KOPT-K1 (cell line): ENCODE results near the gene SELENOP.
"Not testable (repeated sequence)": the region's sequence is repeated elsewhere in the genome, so short reads cannot be mapped to it uniquely, and the experiment has no call there.

Source experiments
- H3K27ac ChIP-seq: fragments of 200-600 bp; sonication (generic); 2 replicates; pipeline ENCODE4 v1.5.1; 2016; ENCODE audit warnings: antibody characterized with exemption, mild to moderate bottlenecking, low read depth, low read length; ENCODE audit not compliant: poor library complexity, severe bottlenecking
- H3K36me3 ChIP-seq: fragments of 200-600 bp; sonication (generic); 2 replicates; pipeline ENCODE4 v1.5.1; 2017; ENCODE audit warnings: antibody characterized with exemption, mild to moderate bottlenecking, low read length, moderate library complexity; ENCODE audit not compliant: insufficient read depth
- H3K9me3 ChIP-seq: fragments of 200-600 bp; sonication (generic); 2 replicates; pipeline ENCODE4 v1.5.1; 2017; ENCODE audit warnings: antibody characterized with exemption, low read length, mild to moderate bottlenecking; ENCODE audit not compliant: insufficient read depth, poor library complexity, severe bottlenecking

The SELENOP gene

GRCh38 chr5:42839196-42839595 is 27.5 kb upstream of the SELENOP start:
- no peak overlapping the region for H3K27ac ChIP-seq
- no peaks in the 10 kb centered on the region for H3K9me3 ChIP-seq
- H3K36me3 ChIP-seq: no peaks in the 10 kb centered on the region

GRCh38 chr5:42837601-42838000 is 25.9 kb upstream of the SELENOP start:
- Histone ChIP-seq H3K27ac (no peak overlapping the region), H3K9me3 (no peaks in the 10 kb centered on the region), H3K36me3 (no peaks in the 10 kb centered on the region)

- Histone ChIP-seq H3K27ac (no peak overlapping the region), H3K9me3 (no peaks in the 10 kb centered on the region), H3K36me3 (no peaks in the 10 kb centered on the region)
These were observed 24.5 kb upstream of the SELENOP start for GRCh38 chr5:42836070-42836769.

GRCh38 chr5:42832060-42832459 is 20.4 kb upstream of the SELENOP start:
- Histone ChIP-seq H3K27ac (no peak overlapping the region), H3K9me3 (no peaks in the 10 kb centered on the region), H3K36me3 (no peaks in the 10 kb centered on the region)

- H3K9me3 ChIP-seq: no peaks in the 10 kb centered on the region
- no peaks in the 10 kb centered on the region for H3K36me3 ChIP-seq
- no peak overlapping the region for H3K27ac ChIP-seq
These were observed 19.2 kb upstream of the SELENOP start for GRCh38 chr5:42830924-42831323.

GRCh38 chr5:42828671-42829070 is 17.0 kb upstream of the SELENOP start:
- no peaks in the 10 kb centered on the region for H3K36me3 ChIP-seq
- H3K27ac ChIP-seq: no peak overlapping the region
- H3K9me3 ChIP-seq: no peaks in the 10 kb centered on the region

- no peaks in the 10 kb centered on the region for H3K9me3 ChIP-seq
- no peaks in the 10 kb centered on the region for H3K36me3 ChIP-seq
- no peak overlapping the region for H3K27ac ChIP-seq
These were observed 15.2 kb upstream of the SELENOP start for GRCh38 chr5:42826757-42827515.

GRCh38 chr5:42825422-42826148 is 13.9 kb upstream of the SELENOP start:
- Histone ChIP-seq H3K36me3 (no peaks in the 10 kb centered on the region), H3K27ac (no peak overlapping the region), H3K9me3 (no peaks in the 10 kb centered on the region)

- Histone ChIP-seq H3K27ac (no peak overlapping the region), H3K9me3 (no peaks in the 10 kb centered on the region), H3K36me3 (no peaks in the 10 kb centered on the region)
These were observed 12.8 kb upstream of the SELENOP start for GRCh38 chr5:42824347-42824976.

- no peaks in the 10 kb centered on the region for H3K36me3 ChIP-seq
- no peak overlapping the region for H3K27ac ChIP-seq
- no peaks in the 10 kb centered on the region for H3K9me3 ChIP-seq
These were observed 10.9 kb upstream of the SELENOP start for GRCh38 chr5:42822548-42822947.

- Histone ChIP-seq H3K27ac (no peak overlapping the region), H3K36me3 (no peaks in the 10 kb centered on the region), H3K9me3 (no peaks in the 10 kb centered on the region)
These were observed 8.1 kb upstream of the SELENOP start for GRCh38 chr5:42819745-42820144.

- H3K9me3 ChIP-seq, H3K27ac ChIP-seq, H3K36me3 ChIP-seq: not testable (repeated sequence)
These were observed 4.9 kb upstream of the SELENOP start for GRCh38 chr5:42816546-42816945.

- Histone ChIP-seq H3K27ac (no peak overlapping the region), H3K36me3 (no peaks in the 10 kb centered on the region), H3K9me3 (no peaks in the 10 kb centered on the region)
These were observed 1.8 kb upstream of the SELENOP start for GRCh38 chr5:42813533-42813932.

- Histone ChIP-seq H3K27ac (no peak overlapping the region), H3K9me3 (no peaks in the 10 kb centered on the region), H3K36me3 (no peaks in the 10 kb centered on the region)
These were observed 928 bp upstream of the SELENOP start for GRCh38 chr5:42812620-42813019.
